Erythroblast (primary cell): Measurements from ENCODE around the gene VPS50.

ENCODE experiments used
- GATA1 ChIP-seq: IDR thresholded peaks from 2 replicates; pipeline ENCODE4 v1.6.1; 2011; ENCODE audit warnings: low read depth, mild to moderate bottlenecking, control low read depth, low read length, moderate library complexity
- POLR2A ChIP-seq: IDR thresholded peaks from 2 replicates; pipeline ENCODE4 v1.6.1; 2011; ENCODE audit warnings: mild to moderate bottlenecking, low read length

- no peak for TF ChIP-seq POLR2A
- no peak for TF ChIP-seq GATA1
These were observed 5.9 kb upstream of the VPS50 start, which contains the start of gene HEPACAM2 for GRCh38 chr7:93226310-93226709.
